RWPE2 (cell line): ENCODE data around the gene SIGLEC15.
"Not testable (repeated sequence)": the region's sequence is repeated elsewhere in the genome, so short reads cannot be mapped to it uniquely, and the experiment has no call there.

ENCODE experiments used
- ATAC-seq: fragments of 200-7000 bp; cut with Tn5 transposase; 3 replicates; pipeline ENCODE4 v1.9.1; 2021; ENCODE audit warnings: low read depth
- DNase-seq: peaks from one replicate; pipeline ENCODE4 v3.0.0-alpha.2; 2020; ENCODE audit warnings: low spot score
- H3K27ac ChIP-seq: fragments of 450-650 bp; 2 replicates; pipeline ENCODE4 v1.5.1; 2017; ENCODE audit warnings: mild to moderate bottlenecking; ENCODE audit not compliant: poor library complexity, severe bottlenecking
- H3K27me3 ChIP-seq: fragments of 250-450 bp; sonication (Bioruptor Pico); 2 replicates; pipeline ENCODE4 v1.5.1; 2021; ENCODE audit warnings: mild to moderate bottlenecking, moderate library complexity; ENCODE audit not compliant: insufficient read depth, poor library complexity, severe bottlenecking
- H3K36me3 ChIP-seq: fragments of 250-450 bp; sonication (Bioruptor Pico); 2 replicates; pipeline ENCODE4 v1.5.1; 2020; ENCODE audit warnings: low read depth, mild to moderate bottlenecking, moderate library complexity
- H3K4me1 ChIP-seq: fragments of 250-450 bp; sonication (Bioruptor Pico); 2 replicates; pipeline ENCODE4 v1.5.1; 2021; ENCODE audit warnings: mild to moderate bottlenecking, moderate library complexity; ENCODE audit not compliant: insufficient read depth, poor library complexity, severe bottlenecking
- H3K4me3 ChIP-seq: fragments of 250-450 bp; sonication (Bioruptor Pico); 2 replicates; pipeline ENCODE4 v1.5.1; 2021; ENCODE audit warnings: mild to moderate bottlenecking, moderate library complexity; ENCODE audit not compliant: severe bottlenecking
- H3K9me3 ChIP-seq: fragments of 250-450 bp; sonication (Bioruptor Pico); 2 replicates; pipeline ENCODE4 v1.5.1; 2021; ENCODE audit warnings: mild to moderate bottlenecking, moderate library complexity; ENCODE audit not compliant: severe bottlenecking
- CTCF ChIP-seq: fragments of 450-650 bp; IDR thresholded peaks from one replicate; pipeline ENCODE4 v1.5.1; 2017; ENCODE audit warnings: mild to moderate bottlenecking, moderate library complexity; ENCODE audit not compliant: poor library complexity, severe bottlenecking

Gene SIGLEC15

GRCh38 chr18:45805551-45805950 is 19.9 kb upstream of the SIGLEC15 start:
- Histone ChIP-seq H3K27me3 (no peaks in the 10 kb centered on the region), H3K9me3 (peaks cover 7% of the 10 kb centered on the region), H3K4me1 (peaks cover 43% of the 10 kb centered on the region), H3K27ac (peak overlapping the region; percentile 100), H3K36me3 (peaks cover 13% of the 10 kb centered on the region; the same call in 1 of the 2 replicates), H3K4me3 (no peak overlapping the region)
- ATAC-seq (no peak), DNase-seq (no peak)
- TF ChIP-seq CTCF: no peak

GRCh38 chr18:45806226-45806625 is 19.2 kb upstream of the SIGLEC15 start:
- no peak for ATAC-seq
- Histone ChIP-seq H3K4me3 (no peak overlapping the region), H3K27ac (peak overlapping the region; percentile 100), H3K9me3 (peaks cover 7% of the 10 kb centered on the region), H3K36me3 (peaks cover 13% of the 10 kb centered on the region; the same call in 1 of the 2 replicates), H3K4me1 (peaks cover 41% of the 10 kb centered on the region), H3K27me3 (no peaks in the 10 kb centered on the region)
- TF ChIP-seq CTCF: no peak
- DNase-seq: no peak

- peak; percentile 11 for TF ChIP-seq CTCF
- Histone ChIP-seq H3K4me1 (peaks cover 32% of the 10 kb centered on the region), H3K27ac (peak overlapping the region; percentile 100), H3K36me3 (peaks cover 13% of the 10 kb centered on the region; the same call in 1 of the 2 replicates)
- not testable (repeated sequence) for ATAC-seq, H3K9me3 ChIP-seq, H3K4me3 ChIP-seq, H3K27me3 ChIP-seq, DNase-seq
Measured at GRCh38 chr18:45807144-45807543, 18.3 kb upstream of the SIGLEC15 start.

GRCh38 chr18:45814733-45815132 is 10.7 kb upstream of the SIGLEC15 start:
- not testable (repeated sequence) for H3K27me3 ChIP-seq, H3K4me3 ChIP-seq, H3K36me3 ChIP-seq, H3K27ac ChIP-seq, H3K9me3 ChIP-seq, ATAC-seq, DNase-seq, H3K4me1 ChIP-seq

- Histone ChIP-seq H3K27me3 (no peaks in the 10 kb centered on the region), H3K27ac (no peak overlapping the region), H3K36me3 (no peaks in the 10 kb centered on the region), H3K9me3 (no peaks in the 10 kb centered on the region), H3K4me3 (no peak overlapping the region), H3K4me1 (peaks cover 4% of the 10 kb centered on the region)
- DNase-seq: no peak
- TF ChIP-seq CTCF: no peak
- ATAC-seq: no peak
Measured at GRCh38 chr18:45817543-45817942, 7.9 kb upstream of the SIGLEC15 start.

GRCh38 chr18:45818765-45819164 is 6.7 kb upstream of the SIGLEC15 start:
- H3K4me1 ChIP-seq, H3K27me3 ChIP-seq, ATAC-seq, DNase-seq, H3K9me3 ChIP-seq, H3K36me3 ChIP-seq, H3K4me3 ChIP-seq, H3K27ac ChIP-seq: not testable (repeated sequence)
